ENCODE data around the gene LYL1. TPM values are rescaled to one million over a fixed set of nuclear protein-coding genes. Genes with fewer than 3 reads are reported as not detected.

The LYL1 gene
- total RNA-seq: 10 to 100 TPM in 5 of 9 donors, 1 to 10 TPM in 4; 4.3 to 22.5 (median 10.5) TPM
- polyA plus RNA-seq: 10 to 100 TPM in 1 of 3 donors, 1 to 10 TPM in 1, under 1 TPM in 1; 0.38 to 18.7 (median 7.9) TPM
- long read RNA-seq, donor 1: 0 reads
- long read RNA-seq, donor 2, partial matches to known transcripts: 0 of 1 reads
- long read RNA-seq, donor 2, other reads (novel, unspliced or antisense): 0 of 1 reads
- long read RNA-seq, donor 3: 0 reads
- long read RNA-seq, donor 4: 0 reads
- long read RNA-seq, donor 5, transcript LYL1-201 (4 exons, 1,490 nt): major isoform, 17 of 26 reads
- long read RNA-seq, donor 5, partial matches to known transcripts: 1 of 26 reads
- long read RNA-seq, donor 5, other reads (novel, unspliced or antisense): 8 of 26 reads
- long read RNA-seq, donor 6, partial matches to known transcripts: 1 of 1 reads
- long read RNA-seq, donor 6, other reads (novel, unspliced or antisense): 0 of 1 reads
- long read RNA-seq, donor 7: 0 reads
- long read RNA-seq, donor 8, partial matches to known transcripts: 0 of 1 reads
- long read RNA-seq, donor 8, other reads (novel, unspliced or antisense): 0 of 1 reads
- long read RNA-seq, donor 9: 0 reads
- long read RNA-seq, donor 10, transcript LYL1-201 (4 exons, 1,490 nt): major isoform, 5 of 5 reads
- long read RNA-seq, donor 10, partial matches to known transcripts: 0 of 5 reads
- long read RNA-seq, donor 10, other reads (novel, unspliced or antisense): 0 of 5 reads

DNA sequence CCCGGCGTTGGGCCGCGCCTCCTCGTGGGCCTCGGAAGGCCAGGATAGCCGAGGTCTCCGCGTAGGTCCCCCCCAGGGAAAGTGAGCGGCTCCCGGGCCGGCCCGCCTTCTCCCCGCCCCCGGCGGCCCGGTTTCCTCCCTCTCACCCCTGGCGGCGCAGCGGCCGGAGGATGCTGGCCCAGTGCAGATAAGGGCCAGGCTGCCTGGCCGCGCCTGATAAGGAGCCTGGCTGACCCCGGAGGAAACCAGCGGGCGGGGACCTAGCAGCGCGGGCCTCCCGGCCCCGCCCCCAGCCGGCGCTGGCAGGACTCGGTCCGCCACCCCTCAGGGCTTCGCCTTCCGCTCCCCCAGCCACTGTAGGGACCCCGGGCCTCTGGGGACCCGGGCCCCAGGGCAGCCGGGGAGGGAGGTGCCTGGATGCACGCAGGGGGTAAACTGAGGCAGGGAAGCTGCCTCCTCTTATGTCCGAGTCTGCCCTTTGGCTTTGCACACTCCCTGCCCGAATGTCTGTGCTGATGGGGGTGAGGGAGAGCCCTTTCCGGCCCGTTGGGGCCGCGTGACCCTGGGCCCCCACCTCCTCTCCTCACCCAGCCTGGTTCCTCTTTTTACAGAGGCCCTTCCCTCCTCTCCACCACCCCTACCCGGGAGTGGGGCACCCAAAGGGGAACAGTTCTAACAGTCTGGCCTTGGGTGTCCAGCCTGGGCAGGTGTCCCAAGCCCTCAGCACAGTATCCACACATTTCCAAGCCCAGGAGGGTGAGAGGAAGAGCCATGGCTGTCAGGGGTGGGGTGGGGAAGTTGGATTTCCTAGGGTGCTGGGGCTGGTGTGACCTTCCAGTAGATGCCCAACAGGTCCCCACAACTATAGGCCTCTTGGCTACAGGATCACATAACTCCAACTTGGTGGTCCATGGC, at the start of gene LYL1:
Gene LYL1, minus strand, starts transcription at position 193 of the 915 bp plus-strand sequence. CDS start 1,687 bp downstream, outside the sequence.
- Histone ChIP-seq H3K27ac (peak within 1 kb of the TSS in 4 of 5 donors; percentile 51 to 93 (median 62)), H3K4me3 (peak within 1 kb of the TSS in 2 of 4 donors; percentile 27 to 53), H3K4me1 (replicated peaks in 1 of 2) (peaks cover 17 to 24% of the 10 kb centered on the region in 2 donors), H3K36me3 (replicated peaks in 1 of 2) (peaks cover 0 to 7% of the 10 kb centered on the region in 2 donors), H3K9me3 (replicated peaks in 1 of 3) (no peaks in the 10 kb centered on the region), H3K27me3 (no peaks in the 10 kb centered on the region)
- DNase-seq: peak; percentile 68 to 84 (median 78)
- TF ChIP-seq, protein P1, sequence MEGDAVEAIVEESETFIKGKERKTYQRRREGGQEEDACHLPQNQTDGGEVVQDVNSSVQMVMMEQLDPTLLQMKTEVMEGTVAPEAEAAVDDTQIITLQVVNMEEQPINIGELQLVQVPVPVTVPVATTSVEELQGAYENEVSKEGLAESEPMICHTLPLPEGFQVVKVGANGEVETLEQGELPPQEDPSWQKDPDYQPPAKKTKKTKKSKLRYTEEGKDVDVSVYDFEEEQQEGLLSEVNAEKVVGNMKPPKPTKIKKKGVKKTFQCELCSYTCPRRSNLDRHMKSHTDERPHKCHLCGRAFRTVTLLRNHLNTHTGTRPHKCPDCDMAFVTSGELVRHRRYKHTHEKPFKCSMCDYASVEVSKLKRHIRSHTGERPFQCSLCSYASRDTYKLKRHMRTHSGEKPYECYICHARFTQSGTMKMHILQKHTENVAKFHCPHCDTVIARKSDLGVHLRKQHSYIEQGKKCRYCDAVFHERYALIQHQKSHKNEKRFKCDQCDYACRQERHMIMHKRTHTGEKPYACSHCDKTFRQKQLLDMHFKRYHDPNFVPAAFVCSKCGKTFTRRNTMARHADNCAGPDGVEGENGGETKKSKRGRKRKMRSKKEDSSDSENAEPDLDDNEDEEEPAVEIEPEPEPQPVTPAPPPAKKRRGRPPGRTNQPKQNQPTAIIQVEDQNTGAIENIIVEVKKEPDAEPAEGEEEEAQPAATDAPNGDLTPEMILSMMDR (IDR thresholded peaks at IDR 0.05): peak in 1 of 6 experiments; percentile 5
- peak in 1 of 2 donors; percentile 2 for TF ChIP-seq POLR2A (IDR thresholded peaks at IDR 0.05)
- intact Hi-C loops (cut with DNase I): no loop called here
- WGBS, 4 donors: 1 to 9% (median 5%) methylated on average over 5 to 47 of the region's 47 CpGs

GRCh38 chr19:13151605-13152355, 49.1 kb upstream of the LYL1 start:
- TF ChIP-seq, protein P1 (IDR thresholded peaks at IDR 0.05): peak in 2 of 6 experiments; percentile 1 to 10
- TF ChIP-seq POLR2A (IDR thresholded peaks at IDR 0.05): peak; percentile 98 to 99
- WGBS, 4 donors: 0 to 2% (median 1%) methylated on average over 10 to 71 of the region's 71 CpGs
- Histone ChIP-seq H3K27me3 (no peaks in the 10 kb centered on the region), H3K27ac (peak overlapping the region; percentile 98 to 100 (median 98)), H3K4me3 (peak overlapping the region; percentile 35 to 88 (median 60)), H3K36me3 (replicated peaks in 1 of 2) (no peaks in the 10 kb centered on the region), H3K9me3 (replicated peaks in 1 of 3) (no peaks in the 10 kb centered on the region), H3K4me1 (replicated peaks in 1 of 2) (peaks cover 23 to 41% of the 10 kb centered on the region in 2 donors)
- DNase-seq: peak; percentile 97 to 99 (median 98)
- intact Hi-C loops (cut with DNase I): no loop called here

DNA sequence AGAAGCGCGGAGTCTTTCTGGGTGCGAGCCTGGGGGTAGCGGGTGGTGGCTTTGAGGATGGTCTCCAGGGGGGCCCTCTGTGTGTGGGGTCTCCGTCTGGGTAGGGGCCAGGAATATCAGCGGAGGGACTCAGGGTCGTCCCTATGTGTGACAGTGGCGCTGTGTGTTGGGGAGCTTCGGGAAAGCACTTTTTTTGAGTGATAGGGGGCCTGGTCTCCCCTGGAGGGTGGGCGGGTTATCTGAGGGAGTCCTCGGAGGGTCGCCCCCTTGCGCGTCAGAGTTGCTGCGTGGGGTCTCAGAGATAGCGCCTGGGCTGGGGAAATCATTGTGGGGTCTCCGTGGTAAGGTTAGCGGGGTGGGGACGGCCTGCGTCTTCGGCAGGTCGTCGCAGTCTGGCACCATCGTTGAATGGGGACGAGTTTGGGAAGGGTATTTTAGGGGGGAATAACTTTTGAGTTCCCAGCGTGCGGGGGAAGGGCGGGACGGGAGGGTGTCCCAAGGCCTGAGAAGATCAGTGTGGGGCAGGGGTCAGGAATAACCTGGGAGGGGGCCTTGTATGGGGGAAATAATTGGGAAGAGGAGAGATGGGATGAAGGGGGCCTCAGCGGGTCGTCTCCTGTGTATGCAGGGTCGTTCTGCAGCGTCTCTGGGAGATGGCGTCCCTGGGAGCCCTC, 48.4 kb upstream of the LYL1 start:
- intact Hi-C loops (cut with DNase I): no loop called here
- 0 to 2% (median 0%) methylated on average over 22 to 34 of the region's 34 CpGs for WGBS, 4 donors
- no peak for TF ChIP-seq POLR2A (IDR thresholded peaks at IDR 0.05)
- TF ChIP-seq, protein P1 (IDR thresholded peaks at IDR 0.05): no peak
- peak; percentile 44 to 77 (median 58) for DNase-seq
- H3K4me3 ChIP-seq: peak overlapping the region; percentile 44 to 88 (median 69)
- peak overlapping the region; percentile 97 to 100 (median 98) for H3K27ac ChIP-seq
- H3K9me3 ChIP-seq (replicated peaks in 1 of 3): no peaks in the 10 kb centered on the region
- no peaks in the 10 kb centered on the region for H3K36me3 ChIP-seq (replicated peaks in 1 of 2)
- H3K4me1 ChIP-seq (replicated peaks in 1 of 2): peaks cover 23 to 34% of the 10 kb centered on the region in 2 donors
- no peaks in the 10 kb centered on the region for H3K27me3 ChIP-seq

All from adrenal gland (tissue), 19 donors.